IPS-20b (cell line): ENCODE measurements around the gene JPH4.
"Not testable (repeated sequence)": the region's sequence is repeated elsewhere in the genome, so short reads cannot be mapped to it uniquely, and the experiment has no call there.

Experiments
- H3K27ac ChIP-seq: one replicate; pipeline ENCODE4 v1.5.1; 2013; ENCODE audit warnings: low read length
- H3K27me3 ChIP-seq: 2 replicates; pipeline ENCODE4 v1.6.1; 2013; ENCODE audit warnings: mild to moderate bottlenecking, low read length, inconsistent platforms; ENCODE audit not compliant: insufficient read depth
- H3K36me3 ChIP-seq: 2 replicates; pipeline ENCODE4 v1.6.1; 2013; ENCODE audit warnings: low read depth, mild to moderate bottlenecking, inconsistent platforms, low read length, moderate library complexity; ENCODE audit not compliant: insufficient read depth
- H3K4me1 ChIP-seq: 2 replicates; pipeline ENCODE4 v1.6.1; 2013; ENCODE audit warnings: mild to moderate bottlenecking, control low read depth, inconsistent platforms, low read length, moderate library complexity; ENCODE audit not compliant: insufficient read depth
- H3K4me3 ChIP-seq: 2 replicates; pipeline ENCODE4 v1.5.1; 2013; ENCODE audit warnings: mild to moderate bottlenecking, low read length, inconsistent platforms
- H3K9ac ChIP-seq: 2 replicates; pipeline ENCODE4 v1.6.1; 2013; ENCODE audit warnings: low read depth, mild to moderate bottlenecking, inconsistent platforms, low read length, moderate library complexity
- H3K9me3 ChIP-seq: 2 replicates; pipeline ENCODE4 v1.6.1; 2013; ENCODE audit warnings: mild to moderate bottlenecking, low read depth, low read length, inconsistent platforms; ENCODE audit not compliant: insufficient read depth

JPH4 gene

GRCh38 chr14:23615856-23616255 lies 37.3 kb upstream of the JPH4 start:
- no peak overlapping the region for H3K4me3 ChIP-seq
- no peaks in the 10 kb centered on the region for H3K4me1 ChIP-seq
- no peaks in the 10 kb centered on the region for H3K9me3 ChIP-seq
- no peaks in the 10 kb centered on the region for H3K36me3 ChIP-seq
- no peaks in the 10 kb centered on the region for H3K27me3 ChIP-seq
- H3K9ac ChIP-seq, result no peak overlapping the region
- H3K27ac ChIP-seq, result no peak overlapping the region

GRCh38 chr14:23614395-23614828 lies 35.8 kb upstream of the JPH4 start:
- Histone ChIP-seq H3K9ac (no peak overlapping the region), H3K36me3 (no peaks in the 10 kb centered on the region), H3K9me3 (no peaks in the 10 kb centered on the region), H3K27ac (no peak overlapping the region), H3K4me1 (no peaks in the 10 kb centered on the region), H3K27me3 (no peaks in the 10 kb centered on the region), H3K4me3 (no peak overlapping the region)

- Histone ChIP-seq H3K36me3 (no peaks in the 10 kb centered on the region), H3K27ac (no peak overlapping the region)
Measured at GRCh38 chr14:23613242-23614070, 34.9 kb upstream of the JPH4 start.

GRCh38 chr14:23612802-23613201 lies 34.2 kb upstream of the JPH4 start:
- Histone ChIP-seq H3K9me3 (no peaks in the 10 kb centered on the region), H3K36me3 (no peaks in the 10 kb centered on the region), H3K4me1 (no peaks in the 10 kb centered on the region), H3K9ac (no peak overlapping the region), H3K27ac (no peak overlapping the region), H3K4me3 (no peak overlapping the region), H3K27me3 (no peaks in the 10 kb centered on the region)

More at GRCh38 chr14:23613242-23614070, 34.9 kb upstream of the JPH4 start:
- H3K27me3 ChIP-seq, result no peaks in the 10 kb centered on the region
- no peak overlapping the region for H3K9ac ChIP-seq
- no peaks in the 10 kb centered on the region for H3K9me3 ChIP-seq
- H3K4me1 ChIP-seq, result no peaks in the 10 kb centered on the region
- H3K4me3 ChIP-seq, result no peak overlapping the region

GRCh38 chr14:23612354-23612732 lies 33.8 kb upstream of the JPH4 start:
- no peak overlapping the region for H3K9ac ChIP-seq
- no peak overlapping the region for H3K4me3 ChIP-seq
- no peaks in the 10 kb centered on the region for H3K36me3 ChIP-seq
- H3K27me3 ChIP-seq, result no peaks in the 10 kb centered on the region
- H3K9me3 ChIP-seq, result no peaks in the 10 kb centered on the region
- no peak overlapping the region for H3K27ac ChIP-seq
- H3K4me1 ChIP-seq, result no peaks in the 10 kb centered on the region

- no peaks in the 10 kb centered on the region for H3K36me3 ChIP-seq
- no peak overlapping the region for H3K9ac ChIP-seq
- H3K27me3 ChIP-seq, result no peaks in the 10 kb centered on the region
- H3K4me1 ChIP-seq, result no peaks in the 10 kb centered on the region
- no peak overlapping the region for H3K27ac ChIP-seq
- no peak overlapping the region for H3K4me3 ChIP-seq
- H3K9me3 ChIP-seq, result no peaks in the 10 kb centered on the region
Measured at GRCh38 chr14:23610815-23611289, 32.3 kb upstream of the JPH4 start.

GRCh38 chr14:23610090-23610814 lies 31.7 kb upstream of the JPH4 start:
- H3K9me3 ChIP-seq, result no peaks in the 10 kb centered on the region
- no peak overlapping the region for H3K4me3 ChIP-seq
- H3K27me3 ChIP-seq, result no peaks in the 10 kb centered on the region
- H3K36me3 ChIP-seq, result no peaks in the 10 kb centered on the region
- H3K4me1 ChIP-seq, result no peaks in the 10 kb centered on the region
- H3K9ac ChIP-seq, result no peak overlapping the region
- H3K27ac ChIP-seq, result no peak overlapping the region

- not testable (repeated sequence) for H3K9me3 ChIP-seq, H3K36me3 ChIP-seq, H3K27ac ChIP-seq, H3K27me3 ChIP-seq, H3K9ac ChIP-seq, H3K4me1 ChIP-seq, H3K4me3 ChIP-seq
Measured at GRCh38 chr14:23609411-23610089, 31.0 kb upstream of the JPH4 start.

GRCh38 chr14:23609001-23609400 lies 30.4 kb upstream of the JPH4 start:
- H3K27me3 ChIP-seq, result no peaks in the 10 kb centered on the region
- no peak overlapping the region for H3K9ac ChIP-seq
- H3K4me1 ChIP-seq, result no peaks in the 10 kb centered on the region
- no peaks in the 10 kb centered on the region for H3K9me3 ChIP-seq
- no peaks in the 10 kb centered on the region for H3K36me3 ChIP-seq
- no peak overlapping the region for H3K27ac ChIP-seq
- no peak overlapping the region for H3K4me3 ChIP-seq

- H3K36me3 ChIP-seq, result no peaks in the 10 kb centered on the region
- H3K4me3 ChIP-seq, result no peak overlapping the region
- no peaks in the 10 kb centered on the region for H3K9me3 ChIP-seq
- H3K4me1 ChIP-seq, result no peaks in the 10 kb centered on the region
- H3K27me3 ChIP-seq, result no peaks in the 10 kb centered on the region
- H3K27ac ChIP-seq, result no peak overlapping the region
- no peak overlapping the region for H3K9ac ChIP-seq
Measured at GRCh38 chr14:23608454-23608853, 29.9 kb upstream of the JPH4 start.

GRCh38 chr14:23605931-23606585 lies 27.5 kb upstream of the JPH4 start:
- Histone ChIP-seq H3K9ac (no peak overlapping the region), H3K9me3 (no peaks in the 10 kb centered on the region), H3K36me3 (no peaks in the 10 kb centered on the region), H3K27me3 (no peaks in the 10 kb centered on the region), H3K27ac (no peak overlapping the region), H3K4me1 (no peaks in the 10 kb centered on the region), H3K4me3 (no peak overlapping the region)
